ENCODE data around the gene AFF3.

- TF ChIP-seq POLR2A (IDR thresholded peaks at IDR 0.05) (no peak), CTCF (IDR thresholded peaks at IDR 0.05) (no peak)
These were observed 408.2 kb downstream of the AFF3 start for GRCh38 chr2:99734236-99734635.

All from lower leg skin (tissue), 3 donors.